H7 (cell line): ENCODE measurements around the gene GLI3. TPM values are rescaled to one million over a fixed set of nuclear protein-coding genes. Genes with fewer than 3 reads are reported as not detected.
A peak's percentile ranks its signal among the peaks of the same experiment; 100 is the strongest.

Experiments used
- DNase-seq: peaks from one replicate; pipeline ENCODE4 v3.0.0; 2012
- H3K27me3 ChIP-seq: 2 replicates; pipeline ENCODE4 v1.6.0; 2011; ENCODE audit warnings: mild to moderate bottlenecking, low read length; ENCODE audit not compliant: control insufficient read depth, insufficient read depth
- H3K36me3 ChIP-seq: replicated peaks from 2 replicates; pipeline ENCODE4 v1.5.1; 2011; ENCODE audit warnings: low read length; ENCODE audit not compliant: control insufficient read depth, insufficient read depth
- H3K4me3 ChIP-seq: 2 replicates; pipeline ENCODE4 v1.5.1; 2011; ENCODE audit warnings: low read depth, mild to moderate bottlenecking, control low read depth, low read length, moderate library complexity; ENCODE audit not compliant: insufficient read depth
- total RNA-seq: library from RNA; depleted of rRNA; stranded (reverse); fragments of >200 nt; shearing (Covaris generic); gene quantifications from 2 replicates; pipeline ENCODE4 v1.2.3, GENCODE V29; 2014

Gene GLI3
- total RNA-seq, 1 experiment from 2014 or later = 6.7 TPM

- Histone ChIP-seq H3K36me3 (no peaks in the 10 kb centered on the region), H3K27me3 (no peaks in the 10 kb centered on the region), H3K4me3 (no peak overlapping the region)
- DNase-seq = peak; percentile 81
Measured at GRCh38 chr7:41955893-41956675, 280.9 kb downstream of the GLI3 start.

- Histone ChIP-seq H3K36me3 (no peaks in the 10 kb centered on the region), H3K27me3 (no peaks in the 10 kb centered on the region), H3K4me3 (no peak overlapping the region)
- no peak for DNase-seq
Measured at GRCh38 chr7:41955451-41955850, 281.6 kb downstream of the GLI3 start.

- Histone ChIP-seq H3K36me3 (no peaks in the 10 kb centered on the region), H3K27me3 (no peaks in the 10 kb centered on the region), H3K4me3 (no peak overlapping the region)
- no peak for DNase-seq
Measured at GRCh38 chr7:41954976-41955375, 282.0 kb downstream of the GLI3 start.

DNA sequence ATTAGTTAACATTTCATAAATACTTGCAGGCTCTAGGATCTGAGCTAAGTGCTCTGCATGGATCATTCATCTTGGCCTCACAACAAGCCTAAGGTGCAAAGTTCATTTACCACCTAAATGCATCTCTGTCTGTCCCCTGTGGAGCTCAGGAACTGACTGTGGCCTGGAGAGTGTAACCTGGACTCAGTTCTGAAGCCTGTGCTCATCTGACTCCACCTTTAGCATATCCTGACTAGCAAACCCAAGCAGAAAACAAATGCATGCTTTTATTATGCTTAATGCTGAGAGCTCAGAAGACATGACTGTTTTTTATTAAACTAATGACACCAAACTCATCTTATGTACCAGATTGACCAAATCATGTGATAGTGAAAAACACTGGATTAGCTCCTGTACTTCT lies 288.5 kb downstream of the GLI3 start:
- H3K4me3 ChIP-seq = no peak overlapping the region
- DNase-seq = no peak
- H3K27me3 ChIP-seq = no peaks in the 10 kb centered on the region
- H3K36me3 ChIP-seq = no peaks in the 10 kb centered on the region

GRCh38 chr7:41943094-41943577 lies 293.9 kb downstream of the GLI3 start:
- Histone ChIP-seq H3K4me3 (no peak overlapping the region), H3K36me3 (no peaks in the 10 kb centered on the region), H3K27me3 (0 out of 2 replicates have a peak, but pooled peaks cover 2% of the 10 kb centered on the region)
- DNase-seq = peak; percentile 86

DNA sequence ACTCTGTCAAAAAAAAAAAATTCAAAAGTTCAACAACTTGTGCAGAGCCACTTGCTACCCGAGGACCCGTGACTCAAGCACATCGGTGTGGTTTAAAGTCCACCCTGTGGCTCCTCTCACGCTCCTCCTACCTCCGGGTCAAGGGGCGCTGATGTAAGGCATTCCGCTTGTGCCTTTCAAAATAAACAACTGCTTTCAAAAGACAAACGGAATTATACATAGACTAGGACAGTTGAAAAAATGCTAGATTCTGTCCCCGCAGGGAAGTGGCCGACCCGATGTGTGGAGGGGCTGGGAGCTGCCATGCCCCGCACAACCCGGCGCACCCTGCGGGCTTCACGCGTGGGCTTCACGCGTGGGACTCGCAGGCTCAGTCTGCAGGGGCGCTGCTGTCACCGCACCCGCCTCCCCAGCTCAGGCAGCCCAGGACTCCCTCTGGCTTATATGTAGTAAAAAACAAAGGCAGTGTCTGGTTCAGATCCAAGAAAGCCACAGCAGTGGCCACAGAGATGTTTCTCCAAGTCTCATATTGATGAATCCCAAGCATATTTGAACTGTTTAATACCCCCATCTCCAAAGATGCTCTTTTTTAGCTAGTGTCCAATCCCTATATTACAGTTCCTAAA lies 294.4 kb downstream of the GLI3 start:
- no peaks in the 10 kb centered on the region for H3K36me3 ChIP-seq
- peak; percentile 60 for DNase-seq
- no peak overlapping the region for H3K4me3 ChIP-seq
- H3K27me3 ChIP-seq = 0 out of 2 replicates have a peak, but pooled peaks cover 2% of the 10 kb centered on the region

- DNase-seq = peak; percentile 80
- no peaks in the 10 kb centered on the region for H3K36me3 ChIP-seq
- no peak overlapping the region for H3K4me3 ChIP-seq
- H3K27me3 ChIP-seq = 0 out of 2 replicates have a peak, but pooled peaks cover 2% of the 10 kb centered on the region
Measured at GRCh38 chr7:41940760-41941343, 296.2 kb downstream of the GLI3 start.

- Histone ChIP-seq H3K36me3 (no peaks in the 10 kb centered on the region), H3K4me3 (no peak overlapping the region), H3K27me3 (0 out of 2 replicates have a peak, but pooled peaks cover 2% of the 10 kb centered on the region)
- DNase-seq = no peak
Measured at GRCh38 chr7:41938371-41938770, 298.6 kb downstream of the GLI3 start.

GRCh38 chr7:41933427-41933826 lies 303.6 kb downstream of the GLI3 start:
- no peak for DNase-seq
- Histone ChIP-seq H3K4me3 (no peak overlapping the region), H3K27me3 (no peaks in the 10 kb centered on the region), H3K36me3 (no peaks in the 10 kb centered on the region)

DNA sequence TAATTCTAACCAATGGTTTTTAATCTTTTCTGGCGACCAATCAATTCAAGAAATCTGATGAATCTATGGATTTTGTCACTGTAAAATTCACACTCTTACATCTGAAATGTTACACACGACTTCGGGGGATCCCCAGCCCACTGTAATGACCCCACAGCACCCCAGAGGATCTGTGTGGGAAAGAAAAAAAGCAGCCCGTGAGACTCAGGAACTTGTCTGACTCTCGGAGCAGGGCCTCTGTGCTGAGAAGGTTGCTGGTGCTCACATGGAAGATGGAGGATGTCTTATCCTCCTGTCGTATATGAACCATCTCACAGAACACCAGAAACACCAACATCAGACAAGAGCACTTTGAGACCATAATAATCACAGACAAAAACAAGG lies 305.8 kb downstream of the GLI3 start:
- H3K27me3 ChIP-seq = no peaks in the 10 kb centered on the region
- no peak for DNase-seq
- no peak overlapping the region for H3K4me3 ChIP-seq
- H3K36me3 ChIP-seq = no peaks in the 10 kb centered on the region

- Histone ChIP-seq H3K27me3 (no peaks in the 10 kb centered on the region), H3K36me3 (no peaks in the 10 kb centered on the region), H3K4me3 (no peak overlapping the region)
- DNase-seq = no peak
Measured at GRCh38 chr7:41930538-41931262, 306.3 kb downstream of the GLI3 start.

DNA sequence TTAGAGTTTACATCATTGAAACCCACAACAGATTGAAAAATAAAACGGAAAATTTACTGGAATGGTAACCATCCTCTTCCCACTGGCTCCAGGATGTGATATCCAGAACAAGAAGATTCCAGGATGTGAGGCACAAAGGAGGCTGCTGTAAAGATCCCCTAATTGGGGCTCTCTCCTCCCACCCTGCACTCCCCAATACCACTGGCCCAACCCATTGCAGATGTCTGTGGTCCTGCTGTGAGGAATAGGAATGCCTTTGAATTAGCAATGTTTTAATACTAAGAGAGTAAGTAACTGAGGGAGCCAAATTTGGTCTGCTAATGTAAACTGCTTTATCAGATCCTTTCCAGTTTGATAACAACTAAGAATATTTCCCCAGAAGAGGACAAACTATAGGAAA lies 308.2 kb downstream of the GLI3 start:
- Histone ChIP-seq H3K4me3 (no peak overlapping the region), H3K36me3 (no peaks in the 10 kb centered on the region), H3K27me3 (no peaks in the 10 kb centered on the region)
- no peak for DNase-seq

DNA sequence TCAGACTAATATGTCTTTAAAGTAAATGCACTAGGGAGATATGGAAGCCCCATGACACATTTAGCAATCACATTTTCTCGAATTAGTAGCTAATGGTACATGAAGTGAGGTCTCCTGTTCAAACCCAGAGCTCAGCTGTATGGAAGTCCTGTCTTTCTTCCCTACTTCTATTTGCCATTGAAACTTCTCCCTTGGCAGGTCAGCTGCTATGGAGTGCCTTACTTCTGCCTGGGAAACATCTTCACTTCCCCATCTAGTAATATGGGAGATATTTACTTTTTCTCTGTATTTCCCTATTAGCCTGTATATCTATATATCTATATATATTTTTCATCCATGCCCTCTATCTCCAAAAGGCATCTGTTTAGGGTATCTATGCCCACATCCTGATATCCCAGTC lies 308.8 kb downstream of the GLI3 start:
- no peaks in the 10 kb centered on the region for H3K27me3 ChIP-seq
- DNase-seq = no peak
- no peaks in the 10 kb centered on the region for H3K36me3 ChIP-seq
- no peak overlapping the region for H3K4me3 ChIP-seq

DNA sequence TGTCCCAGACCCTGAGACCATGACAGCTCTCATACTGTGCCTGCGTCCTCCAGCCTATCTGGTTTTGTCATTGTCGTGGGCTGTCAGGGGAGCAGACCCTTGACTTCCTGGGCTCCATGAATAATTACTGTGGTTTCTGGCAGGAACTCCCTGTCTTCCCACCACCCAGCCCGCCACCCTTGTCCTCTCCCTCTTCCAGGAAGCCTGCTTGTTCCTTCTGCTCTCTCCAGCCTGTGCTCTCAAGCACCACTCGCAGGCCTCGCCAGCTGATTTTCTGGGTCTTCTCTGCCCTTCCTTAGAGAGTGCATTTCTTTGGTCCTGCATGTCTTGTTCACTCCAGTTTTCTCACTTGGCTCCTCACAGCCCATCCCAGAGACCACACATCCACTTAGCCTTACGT lies 309.6 kb downstream of the GLI3 start:
- DNase-seq = no peak
- Histone ChIP-seq H3K27me3 (no peaks in the 10 kb centered on the region), H3K36me3 (no peaks in the 10 kb centered on the region), H3K4me3 (no peak overlapping the region)
